ENCODE data around the gene AFTPH.

The AFTPH gene, protein sequence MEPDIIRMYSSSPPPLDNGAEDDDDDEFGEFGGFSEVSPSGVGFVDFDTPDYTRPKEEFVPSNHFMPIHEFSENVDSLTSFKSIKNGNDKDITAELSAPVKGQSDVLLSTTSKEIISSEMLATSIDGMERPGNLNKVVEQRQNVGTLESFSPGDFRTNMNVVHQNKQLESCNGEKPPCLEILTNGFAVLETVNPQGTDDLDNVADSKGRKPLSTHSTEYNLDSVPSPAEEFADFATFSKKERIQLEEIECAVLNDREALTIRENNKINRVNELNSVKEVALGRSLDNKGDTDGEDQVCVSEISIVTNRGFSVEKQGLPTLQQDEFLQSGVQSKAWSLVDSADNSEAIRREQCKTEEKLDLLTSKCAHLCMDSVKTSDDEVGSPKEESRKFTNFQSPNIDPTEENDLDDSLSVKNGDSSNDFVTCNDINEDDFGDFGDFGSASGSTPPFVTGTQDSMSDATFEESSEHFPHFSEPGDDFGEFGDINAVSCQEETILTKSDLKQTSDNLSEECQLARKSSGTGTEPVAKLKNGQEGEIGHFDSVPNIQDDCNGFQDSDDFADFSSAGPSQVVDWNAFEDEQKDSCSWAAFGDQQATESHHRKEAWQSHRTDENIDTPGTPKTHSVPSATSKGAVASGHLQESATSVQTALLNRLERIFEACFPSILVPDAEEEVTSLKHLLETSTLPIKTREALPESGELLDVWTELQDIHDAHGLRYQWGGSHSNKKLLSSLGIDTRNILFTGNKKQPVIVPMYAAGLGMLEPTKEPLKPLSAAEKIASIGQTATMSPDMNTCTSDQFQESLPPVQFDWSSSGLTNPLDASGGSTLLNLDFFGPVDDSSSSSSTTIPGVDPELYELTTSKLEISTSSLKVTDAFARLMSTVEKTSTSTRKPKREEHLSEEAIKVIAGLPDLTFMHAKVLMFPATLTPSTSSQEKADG

GRCh38 chr2:64523666-64524603, at the start of gene AFTPH:
AFTPH (plus strand) TSS chr2:64524328; CDS start chr2:64551475, 27,147 bp downstream.
- DNase-seq (ENCODE audit: low read depth, low spot score), result peak; percentile 100

DNA sequence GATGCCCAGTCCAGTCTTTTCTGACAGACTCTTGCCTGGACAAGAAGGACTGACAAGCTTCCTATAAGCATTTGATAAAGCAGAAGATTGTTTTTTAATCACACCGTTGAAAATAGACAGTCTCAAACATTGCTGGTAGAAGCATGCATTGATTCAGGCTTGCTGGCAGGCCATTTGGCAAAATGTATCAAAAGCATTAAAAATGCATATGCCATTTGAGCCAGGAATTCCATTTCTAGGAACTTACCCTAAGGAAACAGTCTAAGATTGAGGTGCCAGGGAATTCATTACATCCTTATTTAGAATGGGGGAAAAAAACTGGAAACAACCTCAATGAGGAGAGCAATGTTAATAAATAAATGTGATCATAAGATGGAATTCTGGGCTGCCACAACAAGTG, 49.5 kb upstream of the AFTPH start:
- DNase-seq (ENCODE audit: low read depth, low spot score), result no peak

DNA sequence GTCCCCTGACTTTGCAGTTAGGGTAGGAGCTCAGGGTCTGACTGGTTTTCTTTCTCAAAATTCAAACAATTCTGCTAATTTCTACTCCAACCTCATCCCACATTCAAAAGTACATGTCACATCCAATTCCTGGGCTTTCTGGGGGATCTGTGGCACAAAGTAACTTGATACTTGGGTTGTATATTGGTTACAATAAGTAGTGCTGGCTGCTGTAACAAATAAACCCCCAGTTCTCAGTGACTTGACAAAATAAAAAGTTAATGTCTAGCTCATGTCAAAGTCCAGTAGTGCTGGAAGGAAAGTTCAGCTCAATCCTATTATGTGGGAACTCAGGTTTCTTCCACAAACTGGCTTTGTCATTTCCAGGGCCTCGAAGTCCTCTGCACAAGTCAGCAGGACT, 47.1 kb upstream of the AFTPH start:
- no peak for DNase-seq (ENCODE audit: low read depth, low spot score)

GRCh38 chr2:64477979-64478378, 46.1 kb upstream of the AFTPH start:
- DNase-seq (ENCODE audit: low read depth, low spot score), result no peak

DNA sequence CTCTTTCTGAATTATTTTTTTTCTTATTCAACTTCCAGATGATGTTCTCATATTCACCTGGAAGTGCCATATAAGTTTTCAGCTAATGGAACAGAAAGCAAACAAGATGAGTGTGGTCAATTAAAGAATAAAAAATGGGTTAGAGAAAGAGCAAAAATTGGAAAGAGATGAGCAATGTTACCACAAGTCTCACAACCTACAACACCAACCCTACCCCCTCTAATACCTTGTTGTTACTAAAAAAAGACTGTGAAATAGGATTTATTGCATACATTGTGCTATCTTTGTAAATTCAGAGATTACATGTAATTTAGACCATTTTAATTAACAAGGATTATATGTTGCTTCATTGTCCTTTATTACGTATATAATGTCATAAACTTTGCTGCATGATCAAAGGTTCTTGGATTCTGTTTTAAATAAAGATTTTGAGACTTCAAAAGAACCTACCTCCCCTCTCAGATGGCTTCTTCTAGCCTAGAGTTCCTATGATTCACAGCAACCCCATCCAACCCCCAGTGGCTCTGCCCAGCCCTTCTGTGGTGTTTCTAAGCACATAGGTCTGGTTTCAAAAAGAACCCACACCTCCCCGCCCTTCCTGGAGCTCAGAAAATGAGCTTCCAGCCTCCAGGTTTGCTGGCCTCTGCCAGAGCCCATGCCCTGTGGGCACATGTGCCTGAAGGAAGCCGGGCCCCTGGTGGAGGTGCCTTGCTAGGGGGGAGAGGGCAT, 45.5 kb upstream of the AFTPH start:
- no peak for DNase-seq (ENCODE audit: low read depth, low spot score)

- DNase-seq (ENCODE audit: low read depth, low spot score), result no peak
These were observed 44.6 kb upstream of the AFTPH start for GRCh38 chr2:64479259-64480117.

DNA sequence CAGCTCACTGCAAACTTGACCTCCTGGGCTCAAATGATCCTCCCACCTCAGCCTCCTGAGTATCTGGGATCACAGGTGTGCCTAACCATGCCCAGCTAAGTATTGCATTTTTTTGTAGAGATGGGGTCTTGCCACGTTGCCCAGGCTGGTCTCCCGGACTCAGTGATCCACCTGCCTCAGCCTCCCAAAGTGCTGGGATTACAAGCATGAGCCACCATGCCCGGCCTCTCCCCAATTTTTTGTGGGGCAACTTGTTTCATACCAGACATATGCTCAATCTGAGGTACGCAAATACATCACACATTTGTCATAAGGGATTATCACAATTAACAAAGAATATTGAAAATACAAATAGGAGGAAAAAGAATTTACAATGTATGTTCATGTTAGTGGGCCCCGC, 42.5 kb upstream of the AFTPH start:
- no peak for DNase-seq (ENCODE audit: low read depth, low spot score)

GRCh38 chr2:64482243-64482642, 41.9 kb upstream of the AFTPH start:
- no peak for DNase-seq (ENCODE audit: low read depth, low spot score)

DNA sequence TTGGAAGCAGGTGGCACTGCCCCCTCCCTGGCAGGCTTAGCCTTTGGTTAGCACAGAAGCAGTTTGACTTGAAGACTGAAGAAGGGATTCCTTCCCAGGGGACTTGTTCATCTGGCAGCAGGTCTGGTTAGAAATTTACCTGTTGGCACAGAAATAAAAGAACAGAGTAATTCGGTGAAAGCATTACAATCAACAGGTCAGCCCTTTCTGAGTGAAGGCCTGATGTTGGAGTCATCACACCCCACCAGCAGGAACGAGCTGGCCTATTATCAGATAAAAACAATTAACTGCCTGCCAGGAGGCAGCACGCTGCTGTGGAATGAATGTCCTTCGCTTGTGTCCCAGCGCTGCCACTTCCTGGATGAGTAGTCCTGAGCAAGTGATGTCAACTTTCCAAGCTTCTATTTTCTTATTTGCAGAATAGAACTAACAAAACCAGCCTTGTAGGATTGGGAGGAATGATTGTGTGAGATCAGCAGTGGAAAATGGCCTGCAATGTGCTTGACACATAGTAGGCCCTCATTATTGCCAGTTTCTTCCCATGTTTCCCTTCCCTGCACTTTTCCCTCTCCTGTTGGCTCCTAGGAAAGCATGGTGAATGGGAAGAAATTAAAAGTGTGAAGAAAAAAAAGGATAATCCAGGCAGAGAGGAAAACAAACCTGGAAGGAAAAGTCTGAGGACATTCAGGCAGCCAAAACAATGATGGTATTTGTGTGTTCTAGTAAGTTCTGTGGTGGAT, 41.2 kb upstream of the AFTPH start:
- peak; percentile 46 for DNase-seq (ENCODE audit: low read depth, low spot score)

GRCh38 chr2:64485331-64485730, 38.8 kb upstream of the AFTPH start:
- no peak for DNase-seq (ENCODE audit: low read depth, low spot score)

- no peak for DNase-seq (ENCODE audit: low read depth, low spot score)
These were observed 38.2 kb upstream of the AFTPH start for GRCh38 chr2:64485961-64486360.

DNA sequence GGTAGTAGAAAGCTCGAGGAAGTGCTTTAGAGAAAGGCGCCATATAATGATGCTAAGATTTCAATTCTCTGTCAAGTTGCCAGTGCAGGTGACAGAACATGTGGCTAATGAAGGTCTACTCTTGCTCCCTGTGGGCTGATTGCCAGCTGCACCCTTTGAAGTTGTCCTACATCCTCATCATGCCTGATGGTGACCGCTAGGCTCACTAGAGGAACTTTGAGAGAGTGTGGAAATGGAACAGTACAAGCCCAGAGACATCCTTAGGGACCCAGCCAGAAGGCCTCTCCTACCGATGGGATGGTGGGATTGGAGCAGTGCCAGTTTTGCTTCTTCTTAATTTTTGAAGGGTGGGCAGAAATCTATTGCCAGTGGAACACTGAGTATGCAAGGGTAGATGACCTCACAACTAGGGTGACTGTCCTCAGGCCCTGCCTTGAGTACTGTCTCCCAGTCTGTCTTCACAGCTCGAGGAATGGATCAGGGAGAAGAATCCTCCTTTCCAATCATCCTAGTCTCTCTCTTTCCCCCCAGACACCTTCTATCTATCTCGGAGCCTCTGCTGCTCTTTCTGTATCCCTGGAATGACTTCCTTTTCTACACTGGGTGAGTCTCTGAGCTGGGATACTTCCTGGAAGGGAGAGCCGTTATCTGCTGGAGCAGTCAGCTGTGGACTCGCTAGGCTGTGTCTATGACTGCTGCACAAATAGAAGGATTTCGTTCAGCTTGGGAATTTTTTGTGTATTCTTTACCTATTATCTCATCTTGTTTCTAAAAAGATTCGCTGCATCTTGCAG, 36.7 kb upstream of the AFTPH start:
- DNase-seq (ENCODE audit: low read depth, low spot score), result no peak

- DNase-seq (ENCODE audit: low read depth, low spot score), result peak; percentile 69
These were observed 35.8 kb upstream of the AFTPH start for GRCh38 chr2:64488050-64488974.

- DNase-seq (ENCODE audit: low read depth, low spot score), result no peak
These were observed 34.9 kb upstream of the AFTPH start for GRCh38 chr2:64489081-64489751.

DNA sequence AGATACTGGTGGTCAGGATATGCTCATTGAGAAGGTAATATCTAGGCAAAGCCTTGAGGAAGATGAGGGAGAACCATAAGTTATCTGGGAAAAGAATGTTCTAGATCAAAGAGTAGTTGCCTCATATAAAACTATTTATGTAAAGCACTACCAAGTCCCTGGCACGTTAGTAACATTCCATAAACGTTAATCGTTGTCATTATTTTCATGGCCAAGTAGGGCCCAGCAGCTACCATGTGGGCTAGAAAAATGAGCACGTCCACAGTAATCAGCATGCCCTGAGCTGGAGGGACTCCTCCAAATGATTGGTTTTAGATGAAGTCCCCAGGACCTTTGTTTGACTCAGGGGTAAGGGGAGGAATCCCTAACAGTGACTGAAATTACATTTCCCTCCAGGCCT, 32.7 kb upstream of the AFTPH start:
- peak; percentile 32 for DNase-seq (ENCODE audit: low read depth, low spot score)

DNA sequence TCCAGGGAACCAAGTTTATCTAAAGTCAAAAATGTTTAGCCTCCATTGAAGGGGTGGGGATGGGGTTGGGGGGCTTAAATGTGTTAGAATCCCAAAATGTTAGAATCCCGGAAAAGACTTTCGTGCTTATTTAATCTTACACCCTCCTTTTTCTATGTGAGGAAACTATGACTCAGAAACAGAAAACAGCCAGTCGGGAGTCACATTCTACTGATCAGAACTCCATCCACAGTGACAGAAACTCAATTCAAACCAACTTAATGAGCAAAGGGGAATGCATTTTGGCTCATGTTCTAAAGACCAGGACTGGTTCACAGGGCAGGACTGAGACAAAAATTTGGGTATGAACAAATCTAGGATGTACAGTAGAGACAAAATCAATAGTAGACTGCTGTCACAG, 31.9 kb upstream of the AFTPH start:
- peak; percentile 34 for DNase-seq (ENCODE audit: low read depth, low spot score)

- no peak for DNase-seq (ENCODE audit: low read depth, low spot score)
These were observed 31.3 kb upstream of the AFTPH start for GRCh38 chr2:64492821-64493220.

Measured in astrocyte of the hippocampus (primary cell).